ENCODE results near the gene RFX5. TPM values are rescaled to one million over a fixed set of nuclear protein-coding genes. Genes with fewer than 3 reads are reported as not detected.

RFX5 gene
- total RNA-seq, 1 donor from 2014 or later: 61.3 TPM

GRCh38 chr1:151334822-151335221 lies 12.2 kb downstream of the RFX5 start:
- Histone ChIP-seq H3K27me3 (ENCODE audit: insufficient read depth, low read length) (no peaks in the 10 kb centered on the region), H3K4me1 (ENCODE audit: insufficient read depth, low read length) (no peaks in the 10 kb centered on the region), H4K20me1 (ENCODE audit: insufficient read depth, low read length) (no peaks in the 10 kb centered on the region), H3K36me3 (ENCODE audit: insufficient read depth, low read length) (no peaks in the 10 kb centered on the region), H3K4me2 (ENCODE audit: low read length) (no peak overlapping the region), H2AFZ (ENCODE audit: low read depth, low read length) (no peak overlapping the region), H3K9me3 (ENCODE audit: insufficient read depth, low read depth, low read length) (no peaks in the 10 kb centered on the region), H3K79me2 (ENCODE audit: insufficient read depth, low read length) (no peaks in the 10 kb centered on the region), H3K4me3 (ENCODE audit: insufficient read depth, low read depth, low read length) (no peak overlapping the region), H3K27ac (ENCODE audit: low read depth, low read length) (no peak overlapping the region), H3K9ac (ENCODE audit: low read length) (no peak overlapping the region)
- Mint-ChIP-seq H3K9me3 (ENCODE audit: unreplicated experiment) (no peaks in the 10 kb centered on the region), H3K4me3 (ENCODE audit: unreplicated experiment) (no peak overlapping the region), H3K27me3 (ENCODE audit: low read depth, unreplicated experiment) (no peaks in the 10 kb centered on the region), H3K27ac (ENCODE audit: unreplicated experiment) (no peak overlapping the region), H3K36me3 (ENCODE audit: low read depth, unreplicated experiment) (no peaks in the 10 kb centered on the region), H3K4me1 (ENCODE audit: low read depth, unreplicated experiment) (no peaks in the 10 kb centered on the region)
- DNase-seq (ENCODE audit: low read depth): no peak
- FAIRE-seq: no peak
- no peak for TF ChIP-seq EZH2 (IDR thresholded peaks at IDR 0.05; ENCODE audit: insufficient read depth, low read length)
- TF ChIP-seq, protein P1, sequence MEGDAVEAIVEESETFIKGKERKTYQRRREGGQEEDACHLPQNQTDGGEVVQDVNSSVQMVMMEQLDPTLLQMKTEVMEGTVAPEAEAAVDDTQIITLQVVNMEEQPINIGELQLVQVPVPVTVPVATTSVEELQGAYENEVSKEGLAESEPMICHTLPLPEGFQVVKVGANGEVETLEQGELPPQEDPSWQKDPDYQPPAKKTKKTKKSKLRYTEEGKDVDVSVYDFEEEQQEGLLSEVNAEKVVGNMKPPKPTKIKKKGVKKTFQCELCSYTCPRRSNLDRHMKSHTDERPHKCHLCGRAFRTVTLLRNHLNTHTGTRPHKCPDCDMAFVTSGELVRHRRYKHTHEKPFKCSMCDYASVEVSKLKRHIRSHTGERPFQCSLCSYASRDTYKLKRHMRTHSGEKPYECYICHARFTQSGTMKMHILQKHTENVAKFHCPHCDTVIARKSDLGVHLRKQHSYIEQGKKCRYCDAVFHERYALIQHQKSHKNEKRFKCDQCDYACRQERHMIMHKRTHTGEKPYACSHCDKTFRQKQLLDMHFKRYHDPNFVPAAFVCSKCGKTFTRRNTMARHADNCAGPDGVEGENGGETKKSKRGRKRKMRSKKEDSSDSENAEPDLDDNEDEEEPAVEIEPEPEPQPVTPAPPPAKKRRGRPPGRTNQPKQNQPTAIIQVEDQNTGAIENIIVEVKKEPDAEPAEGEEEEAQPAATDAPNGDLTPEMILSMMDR (IDR thresholded peaks at IDR 0.05; ENCODE audit: insufficient read depth, low read depth, low read length): no peak

- peaks cover 2% of the 10 kb centered on the region for H3K36me3 Mint-ChIP-seq (ENCODE audit: low read depth, unreplicated experiment)
- H3K9me3 Mint-ChIP-seq (ENCODE audit: unreplicated experiment): no peaks in the 10 kb centered on the region
- H3K4me1 ChIP-seq (ENCODE audit: insufficient read depth, low read length): peaks cover 29% of the 10 kb centered on the region
- H2AFZ ChIP-seq (ENCODE audit: low read depth, low read length): peak overlapping the region; percentile 87
- no peaks in the 10 kb centered on the region for H3K27me3 Mint-ChIP-seq (ENCODE audit: low read depth, unreplicated experiment)
- H3K9ac ChIP-seq (ENCODE audit: low read length): peak overlapping the region; percentile 93
- peak overlapping the region; percentile 70 for H3K27ac ChIP-seq (ENCODE audit: low read depth, low read length)
- DNase-seq (ENCODE audit: low read depth): no peak
- peak overlapping the region; percentile 100 for H3K27ac Mint-ChIP-seq (ENCODE audit: unreplicated experiment)
- no peak for TF ChIP-seq EZH2 (IDR thresholded peaks at IDR 0.05; ENCODE audit: insufficient read depth, low read length)
- TF ChIP-seq, protein P1 (IDR thresholded peaks at IDR 0.05; ENCODE audit: insufficient read depth, low read depth, low read length): no peak
- no peak for FAIRE-seq
- peaks cover 42% of the 10 kb centered on the region for H3K79me2 ChIP-seq (ENCODE audit: insufficient read depth, low read length)
- peaks cover 12% of the 10 kb centered on the region for H3K4me1 Mint-ChIP-seq (ENCODE audit: low read depth, unreplicated experiment)
- H4K20me1 ChIP-seq (ENCODE audit: insufficient read depth, low read length): peaks cover 30% of the 10 kb centered on the region
- H3K4me3 ChIP-seq (ENCODE audit: insufficient read depth, low read depth, low read length): peak overlapping the region; percentile 92
- H3K36me3 ChIP-seq (ENCODE audit: insufficient read depth, low read length): peaks cover 7% of the 10 kb centered on the region
- no peaks in the 10 kb centered on the region for H3K9me3 ChIP-seq (ENCODE audit: insufficient read depth, low read depth, low read length)
- peak overlapping the region; percentile 90 for H3K4me3 Mint-ChIP-seq (ENCODE audit: unreplicated experiment)
- H3K27me3 ChIP-seq (ENCODE audit: insufficient read depth, low read length): no peaks in the 10 kb centered on the region
- H3K4me2 ChIP-seq (ENCODE audit: low read length): peak overlapping the region; percentile 99
These were observed 19.0 kb downstream of the RFX5 start for GRCh38 chr1:151327903-151328674.
